Nephron (organoid): ENCODE data around the gene ANAPC7.
"Not testable (repeated sequence)": the region's sequence is repeated elsewhere in the genome, so short reads cannot be mapped to it uniquely, and the experiment has no call there.

Experiments used
- H3K27ac Mint-ChIP-seq, 3 experiments: 2 replicates each; pipeline ENCODE4 v1.8.0; 2020; ENCODE audit warnings: mixed read lengths in 3 of 3, mild to moderate bottlenecking in 2 of 3, moderate library complexity in 1 of 3
- H3K27me3 Mint-ChIP-seq: 2 replicates; pipeline ENCODE4 v1.8.0; 2021; ENCODE audit warnings: low read depth, mild to moderate bottlenecking, moderate library complexity, mixed read lengths
- H3K36me3 Mint-ChIP-seq: 2 replicates; pipeline ENCODE4 v1.8.0; 2020; ENCODE audit warnings: low read depth, mixed read lengths
- H3K4me1 Mint-ChIP-seq: 2 replicates; pipeline ENCODE4 v1.8.0; 2020; ENCODE audit warnings: mixed read lengths
- H3K4me3 Mint-ChIP-seq, 3 experiments: 2 replicates each; pipeline ENCODE4 v1.8.0; 2020; ENCODE audit warnings: mild to moderate bottlenecking in 3 of 3, mixed read lengths in 3 of 3, moderate library complexity in 2 of 3
- H3K9me3 Mint-ChIP-seq: 2 replicates; pipeline ENCODE4 v1.8.0; 2020; ENCODE audit warnings: mixed read lengths
- TF ChIP-seq, protein P1 (sequence below), 3 experiments: fragments of 200-600 bp; sonication (generic); IDR thresholded peaks; one replicate each; pipeline ENCODE4 v1.5.0; 2021; ENCODE audit warnings: antibody characterized with exemption in 3 of 3; ENCODE audit not compliant: unreplicated experiment in 3 of 3

The ANAPC7 gene

GRCh38 chr12:110345176-110345661 lies 58.3 kb downstream of the ANAPC7 start:
- no peaks in the 10 kb centered on the region for H3K9me3 Mint-ChIP-seq
- TF ChIP-seq, protein P1, sequence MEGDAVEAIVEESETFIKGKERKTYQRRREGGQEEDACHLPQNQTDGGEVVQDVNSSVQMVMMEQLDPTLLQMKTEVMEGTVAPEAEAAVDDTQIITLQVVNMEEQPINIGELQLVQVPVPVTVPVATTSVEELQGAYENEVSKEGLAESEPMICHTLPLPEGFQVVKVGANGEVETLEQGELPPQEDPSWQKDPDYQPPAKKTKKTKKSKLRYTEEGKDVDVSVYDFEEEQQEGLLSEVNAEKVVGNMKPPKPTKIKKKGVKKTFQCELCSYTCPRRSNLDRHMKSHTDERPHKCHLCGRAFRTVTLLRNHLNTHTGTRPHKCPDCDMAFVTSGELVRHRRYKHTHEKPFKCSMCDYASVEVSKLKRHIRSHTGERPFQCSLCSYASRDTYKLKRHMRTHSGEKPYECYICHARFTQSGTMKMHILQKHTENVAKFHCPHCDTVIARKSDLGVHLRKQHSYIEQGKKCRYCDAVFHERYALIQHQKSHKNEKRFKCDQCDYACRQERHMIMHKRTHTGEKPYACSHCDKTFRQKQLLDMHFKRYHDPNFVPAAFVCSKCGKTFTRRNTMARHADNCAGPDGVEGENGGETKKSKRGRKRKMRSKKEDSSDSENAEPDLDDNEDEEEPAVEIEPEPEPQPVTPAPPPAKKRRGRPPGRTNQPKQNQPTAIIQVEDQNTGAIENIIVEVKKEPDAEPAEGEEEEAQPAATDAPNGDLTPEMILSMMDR (IDR thresholded peaks at IDR 0.05; ENCODE audit: unreplicated experiment in 3 of 3): no peak
- H3K27ac Mint-ChIP-seq: no peak overlapping the region
- peaks cover 12% of the 10 kb centered on the region for H3K4me1 Mint-ChIP-seq
- H3K27me3 Mint-ChIP-seq: no peaks in the 10 kb centered on the region
- H3K36me3 Mint-ChIP-seq: peaks cover 88% of the 10 kb centered on the region
- no peak overlapping the region for H3K4me3 Mint-ChIP-seq

GRCh38 chr12:110344657-110345056 lies 58.9 kb downstream of the ANAPC7 start:
- TF ChIP-seq, protein P1 (IDR thresholded peaks at IDR 0.05; ENCODE audit: unreplicated experiment in 3 of 3): no peak
- no peak overlapping the region for H3K4me3 Mint-ChIP-seq
- H3K27me3 Mint-ChIP-seq: no peaks in the 10 kb centered on the region
- peaks cover 6% of the 10 kb centered on the region for H3K4me1 Mint-ChIP-seq
- no peak overlapping the region for H3K27ac Mint-ChIP-seq
- H3K9me3 Mint-ChIP-seq: no peaks in the 10 kb centered on the region
- peaks cover 88% of the 10 kb centered on the region for H3K36me3 Mint-ChIP-seq

GRCh38 chr12:110343736-110344555 lies 59.6 kb downstream of the ANAPC7 start:
- Mint-ChIP-seq H3K4me3 (no peak overlapping the region), H3K9me3 (no peaks in the 10 kb centered on the region), H3K36me3 (peaks cover 89% of the 10 kb centered on the region), H3K27ac (no peak overlapping the region), H3K27me3 (no peaks in the 10 kb centered on the region), H3K4me1 (no peaks in the 10 kb centered on the region)
- TF ChIP-seq, protein P1 (IDR thresholded peaks at IDR 0.05; ENCODE audit: unreplicated experiment in 3 of 3): no peak

DNA sequence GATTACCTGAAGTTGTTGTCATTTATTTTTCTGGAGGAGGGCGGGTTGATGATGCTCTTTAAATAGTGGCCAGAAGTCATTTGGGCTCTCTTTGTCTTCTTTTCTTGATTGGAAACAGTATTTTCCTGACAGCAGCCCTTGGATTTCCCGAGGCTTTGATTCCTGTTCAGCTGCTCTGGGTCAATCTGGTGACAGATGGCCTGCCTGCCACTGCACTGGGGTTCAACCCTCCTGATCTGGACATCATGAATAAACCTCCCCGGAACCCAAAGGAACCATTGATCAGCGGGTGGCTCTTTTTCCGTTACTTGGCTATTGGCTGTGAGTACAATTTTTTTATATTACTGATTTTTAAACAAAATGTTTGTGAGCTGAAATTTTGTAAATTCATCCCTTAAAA lies 60.4 kb downstream of the ANAPC7 start:
- no peak overlapping the region for H3K27ac Mint-ChIP-seq
- TF ChIP-seq, protein P1 (IDR thresholded peaks at IDR 0.05; ENCODE audit: unreplicated experiment in 3 of 3): no peak
- no peak overlapping the region for H3K4me3 Mint-ChIP-seq
- H3K36me3 Mint-ChIP-seq: peaks cover 92% of the 10 kb centered on the region
- no peaks in the 10 kb centered on the region for H3K4me1 Mint-ChIP-seq
- no peaks in the 10 kb centered on the region for H3K27me3 Mint-ChIP-seq
- H3K9me3 Mint-ChIP-seq: no peaks in the 10 kb centered on the region

DNA sequence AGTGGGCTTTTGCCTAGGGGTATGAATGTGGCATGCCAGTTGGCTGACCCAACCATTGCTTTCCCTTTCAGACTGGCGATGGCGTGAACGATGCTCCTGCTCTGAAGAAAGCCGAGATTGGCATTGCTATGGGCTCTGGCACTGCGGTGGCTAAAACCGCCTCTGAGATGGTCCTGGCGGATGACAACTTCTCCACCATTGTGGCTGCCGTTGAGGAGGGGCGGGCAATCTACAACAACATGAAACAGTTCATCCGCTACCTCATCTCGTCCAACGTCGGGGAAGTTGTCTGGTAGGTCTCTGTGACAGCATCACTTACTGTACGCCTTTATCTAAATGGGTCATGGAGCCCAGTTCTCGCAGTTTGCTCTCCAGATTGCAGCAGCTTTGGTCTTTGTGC lies 61.4 kb downstream of the ANAPC7 start:
- no peaks in the 10 kb centered on the region for H3K4me1 Mint-ChIP-seq
- no peak overlapping the region for H3K27ac Mint-ChIP-seq
- no peaks in the 10 kb centered on the region for H3K9me3 Mint-ChIP-seq
- TF ChIP-seq, protein P1 (IDR thresholded peaks at IDR 0.05; ENCODE audit: unreplicated experiment in 3 of 3): no peak
- H3K36me3 Mint-ChIP-seq: peaks cover 94% of the 10 kb centered on the region
- no peaks in the 10 kb centered on the region for H3K27me3 Mint-ChIP-seq
- H3K4me3 Mint-ChIP-seq: no peak overlapping the region

- Mint-ChIP-seq H3K36me3 (peaks cover 92% of the 10 kb centered on the region), H3K4me1 (no peaks in the 10 kb centered on the region), H3K4me3 (no peak overlapping the region), H3K9me3 (no peaks in the 10 kb centered on the region), H3K27me3 (no peaks in the 10 kb centered on the region), H3K27ac (no peak overlapping the region)
- TF ChIP-seq, protein P1 (IDR thresholded peaks at IDR 0.05; ENCODE audit: unreplicated experiment in 3 of 3): no peak
These were observed 62.8 kb downstream of the ANAPC7 start for GRCh38 chr12:110340706-110341105.

- H3K36me3 Mint-ChIP-seq: peaks cover 95% of the 10 kb centered on the region
- not testable (repeated sequence) for H3K4me3 Mint-ChIP-seq, H3K9me3 Mint-ChIP-seq
These were observed 63.2 kb downstream of the ANAPC7 start for GRCh38 chr12:110340261-110340660.

More at GRCh38 chr12:110340261-110340660, 63.2 kb downstream of the ANAPC7 start:
- not testable (repeated sequence) for H3K27me3 Mint-ChIP-seq, H3K27ac Mint-ChIP-seq, H3K4me1 Mint-ChIP-seq
